CD4-positive, alpha-beta T cell (primary cell): ENCODE data around the gene GMPPA. TPM values are rescaled to one million over a fixed set of nuclear protein-coding genes. Genes with fewer than 3 reads are reported as not detected.

Experiments used
- ATAC-seq: fragments of 200-7000 bp; cut with Tn5 transposase; one replicate; pipeline ENCODE4 v1.10.0; 2022; ENCODE audit warnings: mild to moderate bottlenecking; ENCODE audit not compliant: poor library complexity
- CTCF ChIA-PET: fragments of 350-600 bp; sonication (Branson Sonifier 250); formaldehyde crosslinking; loops from one replicate; lab custom pipeline; 2021; ENCODE audit warnings: antibody characterized with exemption, inconsistent platforms; lab: Charles Lee
- POLR2A ChIA-PET: fragments of 350-600 bp; sonication (Branson Sonifier 250); formaldehyde crosslinking; loops from one replicate; lab custom pipeline; 2021; ENCODE audit warnings: antibody characterized with exemption, inconsistent platforms; lab: Charles Lee
- DNase-seq, 14 experiments: peaks; one replicate each; pipeline ENCODE4 v3.0.0-alpha.2; 2013 to 2020; ENCODE audit warnings: mixed read lengths in 2 of 14
- H3K27ac ChIP-seq, 2 donors: one replicate each; pipeline versions ENCODE4 v1.5.1 to v1.7.0; 2013; ENCODE audit warnings: low read length in 2 of 2, low read depth in 1 of 2, mild to moderate bottlenecking in 1 of 2
- H3K27me3 ChIP-seq, 2 experiments: 1 replicate in 1 of 2; 2 replicates in 1 of 2; pipeline versions ENCODE4 v1.6.1 to v1.7.0; 2013; ENCODE audit warnings: low read length in 2 of 2, control low read depth in 1 of 2, mild to moderate bottlenecking in 1 of 2, moderate library complexity in 1 of 2; ENCODE audit not compliant: insufficient read depth in 2 of 2, control insufficient read depth in 1 of 2
- H3K36me3 ChIP-seq: one replicate; pipeline ENCODE4 v1.6.1; 2013; ENCODE audit warnings: low read length, control low read depth; ENCODE audit not compliant: insufficient read depth
- H3K4me1 ChIP-seq: one replicate; pipeline ENCODE4 v1.6.1; 2013; ENCODE audit warnings: low read length, control low read depth; ENCODE audit not compliant: insufficient read depth
- H3K4me3 ChIP-seq: one replicate; pipeline ENCODE4 v1.5.1; 2013; ENCODE audit warnings: mild to moderate bottlenecking, low read length, moderate library complexity
- H3K9me3 ChIP-seq, 2 experiments: 1 replicate in 1 of 2; 2 replicates in 1 of 2; pipeline versions ENCODE4 v1.6.1 to v1.7.0; 2013; ENCODE audit warnings: low read length in 2 of 2, mild to moderate bottlenecking in 2 of 2, control low read depth in 1 of 2, moderate library complexity in 1 of 2; ENCODE audit not compliant: control insufficient read depth in 1 of 2, insufficient read depth in 1 of 2
- H3K27ac Mint-ChIP-seq: one replicate; pipeline ENCODE4 v1.8.0; 2020; ENCODE audit warnings: mixed read lengths
- H3K27me3 Mint-ChIP-seq: one replicate; pipeline ENCODE4 v1.8.0; 2021; ENCODE audit warnings: mixed read lengths
- H3K36me3 Mint-ChIP-seq: one replicate; pipeline ENCODE4 v1.8.0; 2021; ENCODE audit warnings: low read depth, mixed read lengths
- H3K4me1 Mint-ChIP-seq: one replicate; pipeline ENCODE4 v1.8.0; 2021; ENCODE audit warnings: low read depth, mixed read lengths
- H3K4me3 Mint-ChIP-seq: one replicate; pipeline ENCODE4 v1.8.0; 2020; ENCODE audit warnings: mild to moderate bottlenecking, mixed read lengths
- H3K9me3 Mint-ChIP-seq: one replicate; pipeline ENCODE4 v1.8.0; 2020; ENCODE audit warnings: mixed read lengths
- CTCF ChIP-seq: fragments of 200-600 bp; IDR thresholded peaks from one replicate; pipeline ENCODE4 v1.8.0; 2022; ENCODE audit warnings: antibody characterized with exemption, mild to moderate bottlenecking
- intact Hi-C, 2 experiments: fragments of 100-400 bp; cut with DNase I in 1 of 2; cut with micrococcal nuclease in 1 of 2; formaldehyde crosslinking; loops; one replicate each; pipeline versions ENCODE4 v1.15.1 to v1.9.0; 2023 to 2025; cut with DNase I, micrococcal nuclease
- total RNA-seq, 174 experiments: library from RNA in 2 of 174; stranded (reverse) in 2 of 174; gene quantifications; one replicate each; pipeline ENCODE4 v1.2.3 and lab custom pipeline; 2021 to 2026

GMPPA gene
- total RNA-seq, 2 experiments from 2014 or later = 13.3 to 14.4 TPM

- ChIA-PET CTCF (no interaction called here), POLR2A (no interaction called here)
- Mint-ChIP-seq H3K4me3 (no peak overlapping the region), H3K36me3 (no peaks in the 10 kb centered on the region), H3K4me1 (peaks cover 5% of the 10 kb centered on the region), H3K27ac (no peak overlapping the region), H3K27me3 (peaks cover 36% of the 10 kb centered on the region), H3K9me3 (no peaks in the 10 kb centered on the region)
- no peak for TF ChIP-seq CTCF
- H3K9me3 ChIP-seq = peaks cover 0 to 9% of the 10 kb centered on the region in 2 experiments
- no peak for ATAC-seq
- peaks cover 15% of the 10 kb centered on the region for H3K4me1 ChIP-seq
- H3K27me3 ChIP-seq = peaks cover 27 to 29% of the 10 kb centered on the region in 2 experiments
- DNase-seq = no peak
- intact Hi-C loops = no loop called here
- no peak overlapping the region for H3K4me3 ChIP-seq
- no peaks in the 10 kb centered on the region for H3K36me3 ChIP-seq
- H3K27ac ChIP-seq = no peak overlapping the region
Measured at GRCh38 chr2:219480004-219480403, 18.7 kb upstream of the GMPPA start.

GRCh38 chr2:219482674-219483405 lies 15.9 kb upstream of the GMPPA start:
- Mint-ChIP-seq H3K36me3 (no peaks in the 10 kb centered on the region), H3K4me1 (peaks cover 6% of the 10 kb centered on the region), H3K27ac (no peak overlapping the region), H3K9me3 (no peaks in the 10 kb centered on the region), H3K27me3 (peaks cover 60% of the 10 kb centered on the region), H3K4me3 (no peak overlapping the region)
- Histone ChIP-seq H3K36me3 (no peaks in the 10 kb centered on the region), H3K4me3 (no peak overlapping the region), H3K27me3 (peaks cover 48 to 53% of the 10 kb centered on the region in 2 experiments), H3K4me1 (peaks cover 16% of the 10 kb centered on the region), H3K9me3 (peaks cover 0 to 12% of the 10 kb centered on the region in 2 experiments), H3K27ac (no peak overlapping the region)
- ChIA-PET POLR2A (no interaction called here), CTCF (interaction anchor here (0.8 to 1.0 kb wide), 2 partner anchors 47 kb away, joined by 3 read pairs; no protein-coding TSS in a partner anchor)
- TF ChIP-seq CTCF = no peak
- ATAC-seq = no peak
- intact Hi-C loops = no loop called here
- DNase-seq = no peak

- no peak overlapping the region for H3K27ac Mint-ChIP-seq
Measured at GRCh38 chr2:219483451-219484342, 15.0 kb upstream of the GMPPA start.

More at GRCh38 chr2:219483451-219484342, 15.0 kb upstream of the GMPPA start:
- TF ChIP-seq CTCF = no peak
- Histone ChIP-seq H3K27me3 (peaks cover 50 to 53% of the 10 kb centered on the region in 2 experiments), H3K36me3 (no peaks in the 10 kb centered on the region), H3K4me1 (peaks cover 16% of the 10 kb centered on the region), H3K4me3 (peak overlapping the region; percentile 12), H3K9me3 (peaks cover 0 to 12% of the 10 kb centered on the region in 2 experiments), H3K27ac (no peak overlapping the region)
- peak; percentile 37 for ATAC-seq
- peak overlapping the region; percentile 27 for H3K4me3 Mint-ChIP-seq
- H3K9me3 Mint-ChIP-seq = no peaks in the 10 kb centered on the region
- H3K27me3 Mint-ChIP-seq = peaks cover 65% of the 10 kb centered on the region
- H3K4me1 Mint-ChIP-seq = peaks cover 6% of the 10 kb centered on the region
- POLR2A ChIA-PET = interaction anchor here (0.6 kb wide), 1 partner anchor 12 kb away, joined by 3 read pairs; a partner anchor contains a TSS
- H3K36me3 Mint-ChIP-seq = no peaks in the 10 kb centered on the region
- CTCF ChIA-PET = interaction anchor here (1.0 kb wide), 1 partner anchor 46 kb away, joined by 3 read pairs; no protein-coding TSS in a partner anchor
- no peak for DNase-seq
- intact Hi-C loops = no loop called here
